WTC11 (cell line): ENCODE results near the gene RNF224. TPM values are rescaled to one million over a fixed set of nuclear protein-coding genes. Genes with fewer than 3 reads are reported as not detected.

Experiments used
- AFF4 ChIP-seq: sonication (generic); formaldehyde crosslinking; IDR thresholded peaks from 2 replicates; pipeline ENCODE4 v1.8.1; 2023; ENCODE audit warnings: mild to moderate bottlenecking, missing genetic modification reagents, borderline replicate concordance
- ARID4B ChIP-seq: sonication (generic); formaldehyde crosslinking; IDR thresholded peaks from 2 replicates; pipeline ENCODE4 v1.8.0; 2023; ENCODE audit warnings: missing genetic modification reagents, mild to moderate bottlenecking, borderline replicate concordance
- ATF2 ChIP-seq: sonication (generic); formaldehyde crosslinking; IDR thresholded peaks from 2 replicates; pipeline ENCODE4 v1.8.1; 2022; ENCODE audit warnings: low read depth, missing genetic modification reagents, borderline replicate concordance
- CDX4 ChIP-seq: fragments of 250-450 bp; sonication (Bioruptor Pico); IDR thresholded peaks from 2 replicates; pipeline ENCODE4 v1.9.0; 2021; ENCODE audit warnings: moderate library complexity, mild to moderate bottlenecking, inconsistent platforms, borderline replicate concordance
- EMX1 ChIP-seq: fragments of 250-450 bp; sonication (Bioruptor Pico); IDR thresholded peaks from 2 replicates; pipeline ENCODE4 v1.8.0; 2021; ENCODE audit warnings: mild to moderate bottlenecking
- ETV6 ChIP-seq: sonication (generic); formaldehyde crosslinking; IDR thresholded peaks from 2 replicates; pipeline ENCODE4 v1.8.1; 2022; ENCODE audit warnings: mild to moderate bottlenecking, missing genetic modification reagents
- HMGXB4 ChIP-seq: sonication (generic); formaldehyde crosslinking; IDR thresholded peaks from 2 replicates; pipeline ENCODE4 v1.8.1; 2023; ENCODE audit warnings: mild to moderate bottlenecking, moderate library complexity, missing genetic modification reagents
- NFE2L1 ChIP-seq: sonication (generic); formaldehyde crosslinking; IDR thresholded peaks from 2 replicates; pipeline ENCODE4 v1.8.1; 2023; ENCODE audit warnings: missing genetic modification reagents
- NR2C2 ChIP-seq: sonication (generic); formaldehyde crosslinking; IDR thresholded peaks from 2 replicates; pipeline ENCODE4 v1.8.0; 2022; ENCODE audit warnings: mild to moderate bottlenecking, missing genetic modification reagents
- NR3C1 ChIP-seq: sonication (generic); formaldehyde crosslinking; conservative IDR thresholded peaks from 2 replicates; pipeline ENCODE4 v1.8.1; 2023; ENCODE audit warnings: low read depth, mild to moderate bottlenecking, missing genetic modification reagents
- PRDM15 ChIP-seq: sonication (generic); formaldehyde crosslinking; IDR thresholded peaks from 2 replicates; pipeline ENCODE4 v1.8.0; 2022; ENCODE audit warnings: missing genetic modification reagents
- RELA ChIP-seq: sonication (generic); formaldehyde crosslinking; IDR thresholded peaks from 2 replicates; pipeline ENCODE4 v1.8.1; 2022; ENCODE audit warnings: missing genetic modification reagents, mild to moderate bottlenecking, borderline replicate concordance
- SMAD4 ChIP-seq: sonication (generic); formaldehyde crosslinking; IDR thresholded peaks from 2 replicates; pipeline ENCODE4 v1.8.0; 2022; ENCODE audit warnings: mild to moderate bottlenecking, missing genetic modification reagents
- TEAD4 ChIP-seq: sonication (generic); formaldehyde crosslinking; IDR thresholded peaks from 2 replicates; pipeline ENCODE4 v1.8.0; 2022; ENCODE audit warnings: mild to moderate bottlenecking, missing genetic modification reagents
- USF1 ChIP-seq: sonication (generic); formaldehyde crosslinking; IDR thresholded peaks from 2 replicates; pipeline ENCODE4 v1.8.0; 2022; ENCODE audit warnings: mild to moderate bottlenecking, missing genetic modification reagents
- USF2 ChIP-seq: sonication (generic); formaldehyde crosslinking; IDR thresholded peaks from 2 replicates; pipeline ENCODE4 v1.8.1; 2023; ENCODE audit warnings: mild to moderate bottlenecking, missing genetic modification reagents, moderate library complexity
- ZMAT4 ChIP-seq: fragments of 250-450 bp; sonication (Bioruptor Pico); IDR thresholded peaks from 2 replicates; pipeline ENCODE4 v1.9.0; 2021; ENCODE audit warnings: mild to moderate bottlenecking
- total RNA-seq: library from RNA; stranded (reverse); gene quantifications from 3 replicates; pipeline ENCODE4 v1.2.3, GENCODE V29; 2021

The RNF224 gene
- total RNA-seq, 1 experiment from 2014 or later: 0.59 TPM

GRCh38 chr9:137188490-137189296 is 38.6 kb upstream of the RNF224 start, which contains the start of the genes ANAPC2 and SSNA1 (continued):
- TF ChIP-seq ZMAT4 (no peak), AFF4 (no peak), PRDM15 (CRISPR knock-in tag) (peak; percentile 53; the same call in 1 of the 2 replicates), NFE2L1 (CRISPR knock-in tag) (no peak), TEAD4 (no peak), NR3C1 (no peak), RELA (CRISPR knock-in tag) (peak; percentile 85; the same call in 1 of the 2 replicates), HMGXB4 (peak; percentile 94), CDX4 (no peak), USF1 (CRISPR knock-in tag) (peak; percentile 51; the same call in 1 of the 2 replicates), SMAD4 (CRISPR knock-in tag) (no peak), USF2 (CRISPR knock-in tag) (peak; percentile 72), ETV6 (CRISPR knock-in tag) (peak; percentile 96), ARID4B (CRISPR knock-in tag) (peak; percentile 85; the same call in 1 of the 2 replicates), EMX1 (CRISPR knock-in tag) (no peak), ATF2 (CRISPR knock-in tag) (no peak), NR2C2 (CRISPR knock-in tag) (no peak)
